Transverse colon (tissue), 4 donors: ENCODE data around the gene SENP7. TPM values are rescaled to one million over a fixed set of nuclear protein-coding genes. Genes with fewer than 3 reads are reported as not detected.

Source experiments
- DNase-seq: peaks from one replicate; pipeline ENCODE4 v3.0.0-alpha.2; 2019
- H3K27ac ChIP-seq, 4 donors: fragments of 200-600 bp; sonication (generic); 2 replicates each; pipeline ENCODE4 v1.5.1; 2016 to 2018; ENCODE audit warnings: inconsistent platforms in 4 of 4
- H3K27me3 ChIP-seq: fragments of 200-600 bp; sonication (generic); 2 replicates; pipeline ENCODE4 v1.5.1; 2017; ENCODE audit warnings: inconsistent platforms
- H3K36me3 ChIP-seq, 4 donors: fragments of 200-600 bp; sonication (generic); 2 replicates each; pipeline ENCODE4 v1.5.1; 2017 to 2019; ENCODE audit warnings: inconsistent platforms in 4 of 4
- H3K4me1 ChIP-seq, 4 donors: fragments of 200-600 bp; sonication (generic); 2 replicates each; pipeline ENCODE4 v1.5.1; 2017 to 2020; ENCODE audit warnings: inconsistent platforms in 4 of 4
- H3K4me3 ChIP-seq, 4 donors: fragments of 200-600 bp; sonication (generic); 1 replicate in 1 of 4; 2 replicates in 3 of 4; pipeline versions ENCODE4 v1.5.1 to v1.6.1; 2017 to 2019; ENCODE audit warnings: inconsistent platforms in 4 of 4
- H3K9me3 ChIP-seq, 2 donors: fragments of 200-600 bp; sonication (generic); 2 replicates each; pipeline ENCODE4 v1.5.1; 2017 to 2019; ENCODE audit warnings: inconsistent platforms in 2 of 2
- CTCF ChIP-seq, 5 experiments: fragments of 200-600 bp in 3 of 5; fragments of 450-650 bp in 2 of 5; sonication (generic) in 3 of 5; IDR thresholded peaks; 1 replicate in 2 of 5; 2 replicates in 3 of 5; pipeline ENCODE4 v1.5.1; 2016 to 2017; ENCODE audit warnings: antibody characterized with exemption in 5 of 5, inconsistent platforms in 3 of 5, mild to moderate bottlenecking in 2 of 5, moderate library complexity in 1 of 5
- EP300 ChIP-seq: sonication (generic); formaldehyde crosslinking; IDR thresholded peaks from one replicate; pipeline ENCODE4 v1.6.1; 2017; ENCODE audit warnings: antibody characterized with exemption, low read depth
- POLR2A ChIP-seq: fragments of 450-650 bp; IDR thresholded peaks from one replicate; pipeline ENCODE4 v1.6.1; 2016; ENCODE audit warnings: antibody characterized with exemption, mild to moderate bottlenecking, moderate library complexity
- POLR2AphosphoS5 ChIP-seq, 3 donors: sonication (generic); formaldehyde crosslinking; IDR thresholded peaks; one replicate each; pipeline ENCODE4 v1.6.1; 2016; ENCODE audit warnings: antibody characterized with exemption in 3 of 3
- WGBS, 2 donors: methylation state at CpG; one replicate each; pipeline ENCODE4 v1.1.5; 2018; ENCODE audit warnings: low coverage in 1 of 2; 5-methylcytosine and 5-hydroxymethylcytosine counted together
- in situ Hi-C, 4 donors: fragments of 200-750 bp; cut with MboI; loops; one replicate each; pipeline versions ENCODE4 v1.15.0 to v1.15.1; 2017; ENCODE audit warnings: low sequenced_read_pairs in 3 of 4, low pct_ligation_motif_present in 1 of 4, low pct_unique_long_range_greater_than_20kb in 1 of 4
- intact Hi-C: fragments of 100-400 bp; cut with DNase I; formaldehyde crosslinking; loops from one replicate; pipeline ENCODE4 v1.15.1; 2023; ENCODE audit warnings: low total_unique reads
- total RNA-seq, 4 donors: library from RNA; depleted of rRNA; stranded (reverse); fragments of >200 nt; gene quantifications; one replicate each; pipeline ENCODE4 v1.1.0, GENCODE V29; 2016

SENP7 gene
- total RNA-seq, 4 donors from 2014 or later, result 11.9 to 26.2 (median 20.3) TPM

DNA sequence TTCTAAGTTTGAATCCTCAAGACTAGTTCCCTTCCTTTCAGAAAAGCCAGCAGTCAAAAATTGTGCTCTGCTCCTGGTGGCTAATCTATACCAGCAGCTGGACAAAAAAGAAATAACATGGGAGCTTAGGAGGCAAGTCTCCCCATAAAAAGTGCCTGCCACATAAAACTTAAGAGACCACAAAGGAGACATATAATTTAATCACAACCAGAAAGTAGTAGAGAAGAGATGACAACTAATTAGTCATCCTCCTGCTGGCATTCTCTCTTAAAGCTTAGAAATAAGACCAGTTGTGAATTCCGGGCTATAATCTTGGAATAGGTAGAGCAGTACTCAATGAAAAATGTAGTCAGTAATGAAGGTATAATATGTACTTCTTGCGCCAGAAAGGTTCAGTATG lies 172.4 kb downstream of the SENP7 start:
- intact Hi-C loops (no loop called here), in situ Hi-C loops (no loop called here)
- Histone ChIP-seq H3K27me3 (no peaks in the 10 kb centered on the region), H3K4me1 (no peaks in the 10 kb centered on the region), H3K36me3 (peaks cover 0 to 11% (median 2%) of the 10 kb centered on the region in 4 donors), H3K4me3 (no peak overlapping the region), H3K27ac (no peak overlapping the region), H3K9me3 (no peaks in the 10 kb centered on the region)
- WGBS, 2 donors, result 75 to 81% methylated on average over 2 of the region's 2 CpGs
- no peak for DNase-seq
- TF ChIP-seq POLR2AphosphoS5 (IDR thresholded peaks at IDR 0.05) (no peak), EP300 (no peak), POLR2A (no peak), CTCF (IDR thresholded peaks at IDR 0.05) (no peak)

GRCh38 chr3:101333883-101334282 lies 179.1 kb downstream of the SENP7 start:
- WGBS, 2 donors, result 82% methylated on average over 7 of the region's 7 CpGs; no CpG with 5 or more reads in 1 of the 2 donors
- no peak for TF ChIP-seq EP300
- no peak for TF ChIP-seq POLR2A
- TF ChIP-seq POLR2AphosphoS5 (IDR thresholded peaks at IDR 0.05), result no peak
- no peak for TF ChIP-seq CTCF (IDR thresholded peaks at IDR 0.05)
- Histone ChIP-seq H3K27me3 (no peaks in the 10 kb centered on the region), H3K9me3 (no peaks in the 10 kb centered on the region), H3K27ac (no peak overlapping the region), H3K36me3 (peaks cover 0 to 5% (median 2%) of the 10 kb centered on the region in 4 donors), H3K4me1 (no peaks in the 10 kb centered on the region), H3K4me3 (no peak overlapping the region)
- intact Hi-C loops (no loop called here), in situ Hi-C loops (no loop called here)
- DNase-seq, result no peak

DNA sequence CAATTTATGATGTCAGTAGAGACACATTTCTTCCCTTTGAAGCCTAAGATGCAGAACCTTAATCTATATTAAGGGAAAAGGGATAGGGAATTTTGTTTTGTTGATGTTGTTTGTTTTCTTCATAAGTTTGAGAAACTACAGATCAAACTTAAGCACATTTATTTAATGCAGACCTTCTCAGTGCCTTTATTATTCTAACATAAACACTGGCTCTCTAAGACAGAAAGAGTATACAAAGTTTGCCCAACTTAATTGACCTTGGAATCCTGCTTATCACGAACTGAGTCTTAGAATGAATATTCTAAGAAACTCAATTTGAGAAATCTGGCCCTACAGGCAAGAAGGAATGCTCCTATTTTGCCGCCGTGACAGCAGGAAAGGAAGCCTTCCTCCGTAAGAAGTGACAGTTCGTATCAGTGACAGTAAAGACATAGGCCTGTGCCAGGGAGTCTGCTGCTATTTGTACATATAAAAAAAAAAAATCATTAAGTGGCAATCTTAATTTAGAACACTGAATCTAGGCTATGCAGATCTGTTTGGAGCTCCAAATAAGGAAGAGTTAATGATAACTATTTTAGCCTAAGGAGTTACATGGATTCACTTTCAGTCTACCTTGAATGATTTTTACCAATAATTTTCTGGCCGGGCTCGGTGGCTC lies 183.9 kb downstream of the SENP7 start:
- in situ Hi-C loops (no loop called here), intact Hi-C loops (no loop called here)
- 95% methylated on average over 7 of the region's 7 CpGs for WGBS, 2 donors
- no peak for DNase-seq
- Histone ChIP-seq H3K27ac (no peak overlapping the region), H3K9me3 (no peaks in the 10 kb centered on the region), H3K4me1 (no peaks in the 10 kb centered on the region), H3K36me3 (peaks cover 0 to 14% (median 0%) of the 10 kb centered on the region in 4 donors), H3K27me3 (no peaks in the 10 kb centered on the region), H3K4me3 (no peak overlapping the region)
- no peak for TF ChIP-seq CTCF (IDR thresholded peaks at IDR 0.05)
- no peak for TF ChIP-seq POLR2AphosphoS5 (IDR thresholded peaks at IDR 0.05)
- TF ChIP-seq EP300, result no peak
- no peak for TF ChIP-seq POLR2A

GRCh38 chr3:101325393-101326134 lies 187.4 kb downstream of the SENP7 start:
- Histone ChIP-seq H3K9me3 (no peaks in the 10 kb centered on the region), H3K36me3 (peaks cover 0 to 14% (median 0%) of the 10 kb centered on the region in 4 donors), H3K27ac (no peak overlapping the region), H3K4me1 (no peaks in the 10 kb centered on the region), H3K27me3 (no peaks in the 10 kb centered on the region), H3K4me3 (no peak overlapping the region)
- DNase-seq, result no peak
- 68 to 78% methylated on average over 5 of the region's 5 CpGs for whole genome bisulfite sequencing, 2 donors
- intact Hi-C loops, result no loop called here
- TF ChIP-seq POLR2A (no peak), CTCF (IDR thresholded peaks at IDR 0.05) (no peak), POLR2AphosphoS5 (IDR thresholded peaks at IDR 0.05) (no peak), EP300 (no peak)
- in situ Hi-C loops, result no loop called here
